HEK293 (cell line): Measurements from ENCODE around the gene CWC25.
A peak's percentile ranks its signal among the peaks of the same experiment; 100 is the strongest.

Experiments used
- FEZF1 ChIP-seq: fragments of 450-650 bp; formaldehyde crosslinking; IDR thresholded peaks from 2 replicates; pipeline ENCODE4 v1.5.1; 2016; ENCODE audit warnings: missing biosample characterization, missing genetic modification characterization
- GLI4 ChIP-seq: fragments of 450-650 bp; formaldehyde crosslinking; IDR thresholded peaks from 2 replicates; pipeline ENCODE4 v1.5.1; 2016; ENCODE audit warnings: missing biosample characterization, missing genetic modification characterization
- KLF1 ChIP-seq: fragments of 450-650 bp; formaldehyde crosslinking; IDR thresholded peaks from 2 replicates; pipeline ENCODE4 v1.5.1; 2016; ENCODE audit warnings: missing biosample characterization, missing genetic modification characterization
- KLF9 ChIP-seq: fragments of 450-650 bp; formaldehyde crosslinking; IDR thresholded peaks from 2 replicates; pipeline ENCODE4 v1.5.1; 2016; ENCODE audit warnings: missing biosample characterization, missing genetic modification characterization, low read depth
- ZBTB1 ChIP-seq: fragments of 450-650 bp; formaldehyde crosslinking; IDR thresholded peaks from 2 replicates; pipeline ENCODE4 v1.5.1; 2016; ENCODE audit warnings: missing biosample characterization, missing genetic modification characterization
- ZEB2 ChIP-seq: fragments of 450-650 bp; formaldehyde crosslinking; IDR thresholded peaks from 2 replicates; pipeline ENCODE4 v1.5.1; 2016; ENCODE audit warnings: missing biosample characterization, missing genetic modification characterization
- ZNF202 ChIP-seq: fragments of 450-650 bp; formaldehyde crosslinking; IDR thresholded peaks from 2 replicates; pipeline ENCODE4 v1.5.1; 2016; ENCODE audit warnings: missing biosample characterization, missing genetic modification characterization, borderline replicate concordance
- ZNF214 ChIP-seq: fragments of 450-650 bp; formaldehyde crosslinking; IDR thresholded peaks from 2 replicates; pipeline ENCODE4 v1.5.1; 2017; ENCODE audit warnings: missing biosample characterization, mild to moderate bottlenecking, missing genetic modification characterization, borderline replicate concordance
- ZNF350 ChIP-seq: fragments of 450-650 bp; formaldehyde crosslinking; IDR thresholded peaks from 2 replicates; pipeline ENCODE4 v1.5.0; 2017; ENCODE audit warnings: missing biosample characterization, mild to moderate bottlenecking, missing genetic modification characterization
- ZNF354C ChIP-seq: fragments of 450-650 bp; formaldehyde crosslinking; IDR thresholded peaks from 2 replicates; pipeline ENCODE4 v1.5.1; 2016; ENCODE audit warnings: missing biosample characterization, missing genetic modification characterization, low read depth, borderline replicate concordance
- ZNF404 ChIP-seq: fragments of 450-650 bp; formaldehyde crosslinking; IDR thresholded peaks from 2 replicates; pipeline ENCODE4 v1.5.1; 2017; ENCODE audit warnings: missing biosample characterization, missing genetic modification characterization
- ZNF426 ChIP-seq: fragments of 450-650 bp; formaldehyde crosslinking; IDR thresholded peaks from 2 replicates; pipeline ENCODE4 v1.5.1; 2017; ENCODE audit warnings: missing biosample characterization, missing genetic modification characterization, mild to moderate bottlenecking, inconsistent platforms, moderate library complexity
- ZNF558 ChIP-seq: fragments of 450-650 bp; formaldehyde crosslinking; IDR thresholded peaks from 2 replicates; pipeline ENCODE4 v1.5.1; 2016; ENCODE audit warnings: missing biosample characterization, missing genetic modification characterization
- ZNF560 ChIP-seq: fragments of 450-650 bp; formaldehyde crosslinking; IDR thresholded peaks from 2 replicates; pipeline ENCODE4 v1.5.1; 2017; ENCODE audit warnings: missing biosample characterization, missing genetic modification characterization, borderline replicate concordance
- ZNF585B ChIP-seq: fragments of 450-650 bp; formaldehyde crosslinking; IDR thresholded peaks from 2 replicates; pipeline ENCODE4 v1.5.1; 2016; ENCODE audit warnings: missing biosample characterization, missing genetic modification characterization
- ZNF621 ChIP-seq: fragments of 450-650 bp; formaldehyde crosslinking; IDR thresholded peaks from 2 replicates; pipeline ENCODE4 v1.5.1; 2017; ENCODE audit warnings: missing biosample characterization, missing genetic modification characterization
- ZNF670 ChIP-seq: fragments of 450-650 bp; formaldehyde crosslinking; IDR thresholded peaks from 2 replicates; pipeline ENCODE4 v1.5.1; 2016; ENCODE audit warnings: missing biosample characterization, missing genetic modification characterization, low read depth
- ZNF701 ChIP-seq: fragments of 450-650 bp; formaldehyde crosslinking; IDR thresholded peaks from 2 replicates; pipeline ENCODE4 v1.5.1; 2016; ENCODE audit warnings: missing biosample characterization, missing genetic modification characterization
- ZNF792 ChIP-seq: fragments of 450-650 bp; formaldehyde crosslinking; IDR thresholded peaks from 2 replicates; pipeline ENCODE4 v1.5.1; 2016; ENCODE audit warnings: missing biosample characterization, missing genetic modification characterization
- ZSCAN16 ChIP-seq: fragments of 450-650 bp; formaldehyde crosslinking; IDR thresholded peaks from 2 replicates; pipeline ENCODE4 v1.5.1; 2016; ENCODE audit warnings: missing biosample characterization, missing genetic modification characterization
- TF ChIP-seq, protein P1 (sequence below): fragments of 450-650 bp; formaldehyde crosslinking; IDR thresholded peaks from 2 replicates; pipeline ENCODE4 v1.5.1; 2017; ENCODE audit warnings: missing biosample characterization, missing genetic modification characterization
- TF ChIP-seq, protein P2 (sequence below): fragments of 450-650 bp; formaldehyde crosslinking; IDR thresholded peaks from 2 replicates; pipeline ENCODE4 v1.5.1; 2016; ENCODE audit warnings: missing biosample characterization, missing genetic modification characterization
- TF ChIP-seq, protein P3 (sequence below): fragments of 450-650 bp; formaldehyde crosslinking; optimal IDR thresholded peaks from 2 replicates; pipeline ENCODE3; 2016; ENCODE audit warnings: missing biosample characterization, mild to moderate bottlenecking, missing genetic modification characterization
- TF ChIP-seq, protein P4 (sequence below): fragments of 450-650 bp; formaldehyde crosslinking; IDR thresholded peaks from 2 replicates; pipeline ENCODE4 v1.5.1; 2016; ENCODE audit warnings: missing biosample characterization, missing genetic modification characterization
- TF ChIP-seq, protein P5 (sequence below): fragments of 450-650 bp; formaldehyde crosslinking; conservative IDR thresholded peaks from 2 replicates; pipeline ENCODE4 v1.5.1; 2016; ENCODE audit warnings: low read depth, missing biosample characterization, missing genetic modification characterization

CWC25 gene

DNA sequence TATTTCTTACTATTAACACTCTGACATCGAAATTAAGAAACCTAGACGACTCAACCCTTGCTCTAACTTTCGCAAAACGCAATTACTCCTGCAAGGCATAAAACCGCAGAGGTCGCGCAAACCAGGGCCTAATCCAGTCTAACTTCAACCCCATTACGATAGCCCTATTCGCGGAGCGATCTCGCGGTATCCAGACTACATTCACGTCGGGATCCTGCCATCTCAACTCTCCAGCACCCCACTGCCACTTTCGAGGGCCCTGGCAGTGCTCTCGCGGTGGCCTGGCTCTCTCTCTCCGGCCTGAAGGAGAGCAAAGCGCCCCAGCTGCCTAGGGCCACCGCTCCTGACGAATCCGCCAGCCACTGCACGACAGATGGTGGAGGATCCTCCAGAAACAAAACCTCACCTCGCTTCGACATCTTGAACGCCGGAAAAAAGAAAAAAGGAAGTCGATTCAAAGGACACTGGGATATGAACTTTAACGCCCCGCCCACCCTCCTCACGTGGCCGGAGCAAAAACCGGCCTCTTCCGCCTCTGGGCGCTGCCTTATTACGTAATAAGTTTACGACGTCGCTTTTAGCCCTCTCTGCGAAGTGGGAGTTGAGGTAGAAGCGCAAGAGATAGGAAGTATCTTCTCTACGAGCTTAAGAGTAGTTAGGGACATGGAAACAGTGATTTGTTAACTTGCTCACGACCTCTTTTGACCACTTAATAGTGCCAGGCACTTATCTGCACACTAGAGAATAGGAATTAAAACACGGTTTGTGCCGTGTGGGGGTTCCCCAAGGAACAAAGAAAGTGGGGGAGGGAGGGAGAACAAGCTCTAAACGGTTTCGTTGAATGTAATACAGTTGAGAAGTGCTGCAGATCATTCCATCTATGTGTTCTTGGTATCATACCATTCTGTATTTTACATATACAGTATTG, 28.4 kb upstream of the CWC25 start, which contains the start of gene RPL23 (continued):
- TF ChIP-seq KLF1 (tag by site-specific recombination) = peak; percentile 48; the same call in 1 of the 2 replicates
- TF ChIP-seq ZNF202 = no peak
- TF ChIP-seq, protein P1, sequence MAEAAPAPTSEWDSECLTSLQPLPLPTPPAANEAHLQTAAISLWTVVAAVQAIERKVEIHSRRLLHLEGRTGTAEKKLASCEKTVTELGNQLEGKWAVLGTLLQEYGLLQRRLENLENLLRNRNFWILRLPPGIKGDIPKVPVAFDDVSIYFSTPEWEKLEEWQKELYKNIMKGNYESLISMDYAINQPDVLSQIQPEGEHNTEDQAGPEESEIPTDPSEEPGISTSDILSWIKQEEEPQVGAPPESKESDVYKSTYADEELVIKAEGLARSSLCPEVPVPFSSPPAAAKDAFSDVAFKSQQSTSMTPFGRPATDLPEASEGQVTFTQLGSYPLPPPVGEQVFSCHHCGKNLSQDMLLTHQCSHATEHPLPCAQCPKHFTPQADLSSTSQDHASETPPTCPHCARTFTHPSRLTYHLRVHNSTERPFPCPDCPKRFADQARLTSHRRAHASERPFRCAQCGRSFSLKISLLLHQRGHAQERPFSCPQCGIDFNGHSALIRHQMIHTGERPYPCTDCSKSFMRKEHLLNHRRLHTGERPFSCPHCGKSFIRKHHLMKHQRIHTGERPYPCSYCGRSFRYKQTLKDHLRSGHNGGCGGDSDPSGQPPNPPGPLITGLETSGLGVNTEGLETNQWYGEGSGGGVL (tag by site-specific recombination) = no peak; the same call in 1 of the 2 replicates
- TF ChIP-seq, protein P2, sequence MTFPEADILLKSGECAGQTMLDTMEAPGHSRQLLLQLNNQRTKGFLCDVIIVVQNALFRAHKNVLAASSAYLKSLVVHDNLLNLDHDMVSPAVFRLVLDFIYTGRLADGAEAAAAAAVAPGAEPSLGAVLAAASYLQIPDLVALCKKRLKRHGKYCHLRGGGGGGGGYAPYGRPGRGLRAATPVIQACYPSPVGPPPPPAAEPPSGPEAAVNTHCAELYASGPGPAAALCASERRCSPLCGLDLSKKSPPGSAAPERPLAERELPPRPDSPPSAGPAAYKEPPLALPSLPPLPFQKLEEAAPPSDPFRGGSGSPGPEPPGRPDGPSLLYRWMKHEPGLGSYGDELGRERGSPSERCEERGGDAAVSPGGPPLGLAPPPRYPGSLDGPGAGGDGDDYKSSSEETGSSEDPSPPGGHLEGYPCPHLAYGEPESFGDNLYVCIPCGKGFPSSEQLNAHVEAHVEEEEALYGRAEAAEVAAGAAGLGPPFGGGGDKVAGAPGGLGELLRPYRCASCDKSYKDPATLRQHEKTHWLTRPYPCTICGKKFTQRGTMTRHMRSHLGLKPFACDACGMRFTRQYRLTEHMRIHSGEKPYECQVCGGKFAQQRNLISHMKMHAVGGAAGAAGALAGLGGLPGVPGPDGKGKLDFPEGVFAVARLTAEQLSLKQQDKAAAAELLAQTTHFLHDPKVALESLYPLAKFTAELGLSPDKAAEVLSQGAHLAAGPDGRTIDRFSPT (tag by site-specific recombination) = peak; percentile 37; the same call in 1 of the 2 replicates
- no peak for TF ChIP-seq ZBTB1 (tag by site-specific recombination)
- no peak for TF ChIP-seq ZNF792
- peak; percentile 72 for TF ChIP-seq ZEB2 (tag by site-specific recombination)
- TF ChIP-seq ZNF558 (tag by site-specific recombination) = peak; percentile 42; the same call in 1 of the 2 replicates
- TF ChIP-seq ZNF701 = no peak
- TF ChIP-seq, protein P3, sequence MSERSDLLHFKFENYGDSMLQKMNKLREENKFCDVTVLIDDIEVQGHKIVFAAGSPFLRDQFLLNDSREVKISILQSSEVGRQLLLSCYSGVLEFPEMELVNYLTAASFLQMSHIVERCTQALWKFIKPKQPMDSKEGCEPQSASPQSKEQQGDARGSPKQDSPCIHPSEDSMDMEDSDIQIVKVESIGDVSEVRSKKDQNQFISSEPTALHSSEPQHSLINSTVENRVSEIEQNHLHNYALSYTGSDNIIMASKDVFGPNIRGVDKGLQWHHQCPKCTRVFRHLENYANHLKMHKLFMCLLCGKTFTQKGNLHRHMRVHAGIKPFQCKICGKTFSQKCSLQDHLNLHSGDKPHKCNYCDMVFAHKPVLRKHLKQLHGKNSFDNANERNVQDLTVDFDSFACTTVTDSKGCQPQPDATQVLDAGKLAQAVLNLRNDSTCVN (tag by site-specific recombination) = peak; percentile 31
- no peak for TF ChIP-seq ZNF214 (tag by site-specific recombination)
- TF ChIP-seq ZNF560 (tag by site-specific recombination) = no peak
- no peak for TF ChIP-seq ZNF621
- TF ChIP-seq, protein P4, sequence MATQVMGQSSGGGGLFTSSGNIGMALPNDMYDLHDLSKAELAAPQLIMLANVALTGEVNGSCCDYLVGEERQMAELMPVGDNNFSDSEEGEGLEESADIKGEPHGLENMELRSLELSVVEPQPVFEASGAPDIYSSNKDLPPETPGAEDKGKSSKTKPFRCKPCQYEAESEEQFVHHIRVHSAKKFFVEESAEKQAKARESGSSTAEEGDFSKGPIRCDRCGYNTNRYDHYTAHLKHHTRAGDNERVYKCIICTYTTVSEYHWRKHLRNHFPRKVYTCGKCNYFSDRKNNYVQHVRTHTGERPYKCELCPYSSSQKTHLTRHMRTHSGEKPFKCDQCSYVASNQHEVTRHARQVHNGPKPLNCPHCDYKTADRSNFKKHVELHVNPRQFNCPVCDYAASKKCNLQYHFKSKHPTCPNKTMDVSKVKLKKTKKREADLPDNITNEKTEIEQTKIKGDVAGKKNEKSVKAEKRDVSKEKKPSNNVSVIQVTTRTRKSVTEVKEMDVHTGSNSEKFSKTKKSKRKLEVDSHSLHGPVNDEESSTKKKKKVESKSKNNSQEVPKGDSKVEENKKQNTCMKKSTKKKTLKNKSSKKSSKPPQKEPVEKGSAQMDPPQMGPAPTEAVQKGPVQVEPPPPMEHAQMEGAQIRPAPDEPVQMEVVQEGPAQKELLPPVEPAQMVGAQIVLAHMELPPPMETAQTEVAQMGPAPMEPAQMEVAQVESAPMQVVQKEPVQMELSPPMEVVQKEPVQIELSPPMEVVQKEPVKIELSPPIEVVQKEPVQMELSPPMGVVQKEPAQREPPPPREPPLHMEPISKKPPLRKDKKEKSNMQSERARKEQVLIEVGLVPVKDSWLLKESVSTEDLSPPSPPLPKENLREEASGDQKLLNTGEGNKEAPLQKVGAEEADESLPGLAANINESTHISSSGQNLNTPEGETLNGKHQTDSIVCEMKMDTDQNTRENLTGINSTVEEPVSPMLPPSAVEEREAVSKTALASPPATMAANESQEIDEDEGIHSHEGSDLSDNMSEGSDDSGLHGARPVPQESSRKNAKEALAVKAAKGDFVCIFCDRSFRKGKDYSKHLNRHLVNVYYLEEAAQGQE (tag by site-specific recombination) = peak; percentile 54; the same call in 1 of the 2 replicates
- TF ChIP-seq ZNF404 = no peak
- no peak for TF ChIP-seq ZSCAN16
- peak; percentile 84 for TF ChIP-seq KLF9
- no peak for TF ChIP-seq ZNF585B
- TF ChIP-seq FEZF1 (tag by site-specific recombination) = 0 out of 2 replicates have a peak, but pooled peaks have one; percentile 9
- TF ChIP-seq ZNF670 (tag by site-specific recombination) = no peak
- peak; percentile 91; the same call in 1 of the 2 replicates for TF ChIP-seq GLI4
- TF ChIP-seq ZNF354C = no peak
- TF ChIP-seq, protein P5, sequence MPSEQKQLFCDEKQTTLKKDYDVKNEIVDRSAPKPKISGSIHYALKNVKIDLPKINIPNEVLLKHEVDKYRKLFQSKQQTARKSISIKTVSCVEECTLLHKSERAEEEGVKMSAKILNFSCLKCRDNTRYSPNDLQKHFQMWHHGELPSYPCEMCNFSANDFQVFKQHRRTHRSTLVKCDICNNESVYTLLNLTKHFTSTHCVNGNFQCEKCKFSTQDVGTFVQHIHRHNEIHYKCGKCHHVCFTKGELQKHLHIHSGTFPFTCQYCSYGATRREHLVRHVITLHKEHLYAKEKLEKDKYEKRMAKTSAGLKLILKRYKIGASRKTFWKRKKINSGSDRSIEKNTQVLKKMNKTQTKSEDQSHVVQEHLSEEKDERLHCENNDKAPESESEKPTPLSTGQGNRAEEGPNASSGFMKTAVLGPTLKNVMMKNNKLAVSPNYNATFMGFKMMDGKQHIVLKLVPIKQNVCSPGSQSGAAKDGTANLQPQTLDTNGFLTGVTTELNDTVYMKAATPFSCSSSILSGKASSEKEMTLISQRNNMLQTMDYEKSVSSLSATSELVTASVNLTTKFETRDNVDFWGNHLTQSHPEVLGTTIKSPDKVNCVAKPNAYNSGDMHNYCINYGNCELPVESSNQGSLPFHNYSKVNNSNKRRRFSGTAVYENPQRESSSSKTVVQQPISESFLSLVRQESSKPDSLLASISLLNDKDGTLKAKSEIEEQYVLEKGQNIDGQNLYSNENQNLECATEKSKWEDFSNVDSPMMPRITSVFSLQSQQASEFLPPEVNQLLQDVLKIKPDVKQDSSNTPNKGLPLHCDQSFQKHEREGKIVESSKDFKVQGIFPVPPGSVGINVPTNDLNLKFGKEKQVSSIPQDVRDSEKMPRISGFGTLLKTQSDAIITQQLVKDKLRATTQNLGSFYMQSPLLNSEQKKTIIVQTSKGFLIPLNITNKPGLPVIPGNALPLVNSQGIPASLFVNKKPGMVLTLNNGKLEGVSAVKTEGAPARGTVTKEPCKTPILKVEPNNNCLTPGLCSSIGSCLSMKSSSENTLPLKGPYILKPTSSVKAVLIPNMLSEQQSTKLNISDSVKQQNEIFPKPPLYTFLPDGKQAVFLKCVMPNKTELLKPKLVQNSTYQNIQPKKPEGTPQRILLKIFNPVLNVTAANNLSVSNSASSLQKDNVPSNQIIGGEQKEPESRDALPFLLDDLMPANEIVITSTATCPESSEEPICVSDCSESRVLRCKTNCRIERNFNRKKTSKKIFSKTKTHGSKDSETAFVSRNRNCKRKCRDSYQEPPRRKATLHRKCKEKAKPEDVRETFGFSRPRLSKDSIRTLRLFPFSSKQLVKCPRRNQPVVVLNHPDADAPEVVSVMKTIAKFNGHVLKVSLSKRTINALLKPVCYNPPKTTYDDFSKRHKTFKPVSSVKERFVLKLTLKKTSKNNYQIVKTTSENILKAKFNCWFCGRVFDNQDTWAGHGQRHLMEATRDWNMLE = peak; percentile 64
- TF ChIP-seq ZNF426 = no peak
- TF ChIP-seq ZNF350 (tag by site-specific recombination) = no peak
